Stimulated activated CD8-positive, alpha-beta memory T cell treated with anti-CD3 and anti-CD28 coated beads, Interleukin-15, amount 100 ng/mL, for 4 hours (primary cell): ENCODE measurements around the gene MRPS25.

Experiments
- DNase-seq, 2 donors: peaks; one replicate each; pipeline ENCODE4 v3.0.0-alpha.2; 2020; ENCODE audit warnings: low read depth in 2 of 2

Gene MRPS25

DNA sequence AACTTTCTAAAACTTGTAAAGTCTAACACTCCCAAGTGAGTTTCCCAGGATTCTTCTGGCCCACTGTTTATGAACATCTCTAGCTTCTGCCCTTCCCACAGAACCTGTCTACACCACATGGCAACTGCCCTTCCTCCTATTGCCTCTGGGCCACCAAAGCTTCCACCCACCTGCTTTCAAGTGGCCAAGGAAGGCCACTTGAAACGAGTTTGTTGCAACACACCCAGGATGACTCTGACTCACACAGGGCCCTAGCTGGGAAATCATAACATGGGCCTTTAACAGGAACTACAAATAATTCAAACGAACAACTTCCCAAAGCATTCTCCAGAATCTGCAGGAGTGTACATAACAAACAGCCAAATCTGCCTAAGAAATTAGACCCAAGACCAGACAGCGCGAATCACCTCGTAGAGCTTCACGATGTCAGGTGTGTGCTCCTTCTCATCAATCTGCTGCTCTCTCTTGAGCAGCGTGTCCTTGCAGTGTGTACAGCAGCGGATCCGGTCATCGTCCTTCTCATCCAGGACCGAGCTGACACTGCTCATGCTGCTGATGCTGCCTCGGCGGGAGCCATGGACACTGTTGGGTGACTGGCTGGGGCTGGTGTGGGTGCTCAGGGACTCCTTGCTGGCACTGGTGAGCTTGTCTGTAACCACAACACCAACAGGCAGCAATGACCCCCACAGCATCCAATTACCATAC is 17.0 kb upstream of the MRPS25 start:
- DNase-seq: no peak

DNA sequence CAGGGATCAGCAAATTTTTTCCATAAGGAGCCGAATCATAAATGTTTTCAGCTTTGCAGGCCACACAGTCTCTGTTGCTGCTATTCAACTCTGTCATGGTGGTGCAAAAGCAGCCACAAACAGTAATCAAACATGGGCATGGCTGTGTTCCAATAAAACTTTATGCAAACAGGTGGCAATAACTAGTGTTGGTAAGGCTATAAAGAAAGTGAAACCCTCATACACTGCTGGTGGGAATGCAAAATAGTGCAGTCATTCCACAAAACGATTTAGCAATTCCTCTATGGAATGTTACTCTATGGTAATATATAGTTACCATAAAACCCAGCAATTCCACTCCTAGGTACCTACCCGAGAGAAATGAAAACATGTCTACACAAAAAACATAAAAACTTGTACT is 14.0 kb upstream of the MRPS25 start:
- DNase-seq: no peak

DNA sequence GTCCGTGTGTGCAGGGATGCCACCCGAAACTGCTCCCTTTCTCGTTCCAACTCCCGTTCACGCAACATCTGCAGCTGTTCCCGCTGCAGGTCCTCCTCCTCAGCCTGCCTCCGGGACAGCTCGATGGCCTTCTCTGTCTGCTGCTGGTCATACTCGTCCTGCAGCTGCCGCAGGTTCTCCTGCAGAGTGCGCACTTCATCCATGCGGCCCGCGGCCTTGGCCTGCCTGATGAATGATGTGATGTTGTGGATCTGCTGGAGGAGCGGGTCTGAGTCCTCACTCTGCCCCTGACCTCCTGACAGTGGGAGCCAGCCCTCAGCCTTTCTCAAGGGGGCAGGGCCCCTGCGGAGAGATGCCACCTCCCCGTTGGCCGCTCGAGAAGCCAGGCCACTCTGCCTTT is 9.4 kb upstream of the MRPS25 start:
- no peak for DNase-seq

DNA sequence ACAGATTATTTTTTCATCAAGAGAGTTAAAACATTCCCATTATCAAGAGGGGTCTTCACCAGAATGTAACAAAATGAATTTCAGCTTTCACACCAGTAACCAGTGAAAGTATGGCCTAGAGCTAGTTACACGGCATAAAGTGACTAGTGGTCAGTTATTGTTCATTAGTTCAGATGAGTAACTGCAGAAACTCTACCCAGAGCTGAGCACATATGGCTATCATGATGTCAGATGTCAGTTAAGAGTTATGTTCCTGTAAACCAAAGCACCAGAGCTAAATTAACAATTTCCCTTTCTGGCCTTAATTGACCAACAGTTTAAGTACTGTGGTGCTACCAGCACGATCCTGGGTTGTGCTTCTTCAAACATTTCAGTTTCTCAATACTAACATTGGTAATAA is 6.6 kb upstream of the MRPS25 start:
- no peak for DNase-seq

DNA sequence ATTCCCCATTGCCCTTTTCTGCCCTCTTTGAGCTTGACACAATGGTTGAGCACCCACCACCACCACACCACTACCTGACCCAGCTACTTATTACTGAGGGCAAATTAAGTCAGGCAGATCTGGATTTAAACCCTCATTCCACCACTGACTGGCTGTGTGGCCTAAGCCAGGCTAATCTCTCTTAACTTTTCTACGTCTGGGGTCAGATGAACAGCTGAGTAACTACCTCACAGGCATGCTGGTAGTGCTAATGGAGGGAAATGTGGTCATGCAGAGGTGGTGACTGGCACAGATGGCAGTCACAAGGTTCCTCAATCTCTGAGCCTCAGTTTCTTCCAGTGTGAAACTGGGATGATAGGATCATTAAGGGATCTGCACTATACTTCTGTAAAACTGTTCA is 4.3 kb upstream of the MRPS25 start:
- DNase-seq: no peak

DNA sequence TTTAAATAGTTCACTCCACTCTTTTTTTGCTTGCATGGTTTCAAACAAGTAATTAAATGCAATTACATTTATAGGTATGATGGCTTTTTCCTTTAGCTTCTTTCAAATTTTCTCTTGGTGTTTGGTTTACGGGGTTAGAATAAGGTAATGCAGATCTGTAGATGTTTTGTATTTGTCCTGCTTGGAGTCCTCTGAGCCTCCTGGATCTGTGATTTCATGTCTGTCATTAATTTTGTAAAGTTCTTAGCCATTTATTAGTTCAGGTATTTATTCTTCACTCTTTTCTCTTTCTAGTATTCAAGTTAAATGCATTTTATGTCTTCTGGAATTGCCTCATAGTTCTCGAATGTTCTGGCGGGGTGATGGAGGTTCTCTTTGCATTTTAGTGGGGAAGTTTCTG is 1.4 kb upstream of the MRPS25 start:
- no peak for DNase-seq

DNA sequence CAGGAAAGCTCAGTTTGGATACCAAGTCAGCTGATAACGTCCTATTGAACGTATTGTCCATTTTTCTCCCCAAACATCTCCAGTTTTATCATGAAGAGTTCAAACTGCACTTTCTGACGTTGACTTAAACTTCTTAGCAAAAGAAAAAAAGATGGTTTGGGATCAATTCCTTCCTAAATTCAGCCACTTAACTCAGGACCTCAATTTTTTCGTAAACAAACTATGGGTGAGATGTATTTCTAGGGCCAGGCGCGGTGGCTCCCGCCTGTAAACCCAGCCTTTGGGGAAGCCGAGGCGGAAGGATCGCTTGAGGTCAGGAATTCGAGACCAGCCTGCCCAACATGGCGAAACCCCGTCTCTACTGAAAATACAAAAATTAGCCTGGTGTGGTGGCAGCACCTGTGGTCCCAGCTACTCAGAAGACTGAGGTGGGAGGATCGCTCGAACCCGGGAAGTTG is 464 bp upstream of the MRPS25 start:
- DNase-seq: no peak

DNA sequence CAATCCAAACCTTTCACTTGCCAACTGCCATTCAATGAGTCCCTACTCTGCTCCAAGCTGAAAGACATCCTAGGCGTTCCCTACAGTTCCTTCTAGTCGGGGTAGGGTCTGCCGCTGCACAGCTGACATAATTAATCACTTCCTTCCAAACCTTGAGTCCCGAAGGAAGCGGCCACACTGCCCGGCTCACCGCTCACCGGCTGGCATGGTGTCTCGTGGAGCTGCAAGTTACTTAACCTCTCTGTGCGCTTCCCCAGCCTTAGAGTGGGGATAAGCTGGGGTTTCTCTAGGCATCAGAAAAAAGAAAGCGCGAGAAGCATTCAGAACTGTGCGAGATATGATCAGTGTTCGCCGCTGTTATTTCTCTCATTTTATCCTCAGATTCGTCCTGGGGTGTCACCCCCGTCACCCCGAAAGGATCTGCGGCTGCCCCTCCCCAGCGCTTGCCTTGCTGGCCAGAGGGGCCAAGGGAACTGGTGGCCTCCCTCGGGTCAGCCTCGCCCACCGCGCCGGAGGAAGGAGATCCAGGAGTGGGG is 748 bp downstream of the MRPS25 start:
- no peak for DNase-seq

DNA sequence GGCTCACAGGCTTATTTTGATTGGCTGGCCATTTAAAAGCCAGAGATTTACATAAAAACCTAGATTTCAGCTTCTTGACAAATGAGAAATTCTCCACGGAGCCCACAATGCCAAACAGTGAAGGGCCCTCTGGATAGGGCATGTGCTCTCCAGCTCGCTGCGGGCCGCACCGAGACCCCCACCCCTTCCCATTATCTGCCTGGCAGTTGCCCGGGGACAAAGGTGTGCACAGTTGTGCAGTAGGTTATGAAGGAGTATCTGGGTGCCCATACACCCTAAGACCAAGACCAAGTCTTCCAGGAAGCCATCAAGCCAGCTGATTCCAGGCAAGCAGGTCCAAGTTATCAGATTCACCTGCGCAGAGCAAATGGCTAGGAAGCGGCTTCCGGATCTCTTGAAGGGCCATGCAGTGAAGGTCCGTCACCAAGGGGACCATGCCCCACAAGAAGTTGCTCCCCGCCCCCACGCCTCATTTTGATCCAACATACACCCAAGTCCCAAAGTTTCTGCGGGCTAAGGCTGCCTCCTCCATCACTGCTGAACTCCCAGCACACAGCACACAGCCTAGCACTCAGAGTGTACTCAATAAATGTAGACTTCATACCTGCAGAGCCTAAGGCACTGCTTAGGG is 1.3 kb downstream of the MRPS25 start:
- no peak for DNase-seq

DNA sequence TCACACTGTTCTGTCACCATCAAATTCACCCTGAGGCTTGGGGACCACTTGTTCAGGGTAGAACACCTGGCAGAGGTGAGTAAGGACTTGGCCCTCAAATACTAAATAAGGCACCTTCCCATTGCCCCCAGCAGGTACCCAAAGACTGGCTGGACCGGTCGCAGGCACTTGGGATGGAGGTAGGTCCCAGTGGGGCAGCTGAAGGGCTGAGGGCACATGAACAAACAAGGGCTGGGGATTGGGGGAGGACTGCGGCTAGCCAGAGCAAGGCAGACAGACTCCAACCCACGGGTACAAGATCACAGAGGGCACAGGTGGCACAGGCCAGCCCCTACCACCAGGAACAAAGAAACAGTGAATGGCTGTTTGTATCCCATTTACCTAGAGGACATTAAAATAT is 1.9 kb downstream of the MRPS25 start:
- DNase-seq: no peak

DNA sequence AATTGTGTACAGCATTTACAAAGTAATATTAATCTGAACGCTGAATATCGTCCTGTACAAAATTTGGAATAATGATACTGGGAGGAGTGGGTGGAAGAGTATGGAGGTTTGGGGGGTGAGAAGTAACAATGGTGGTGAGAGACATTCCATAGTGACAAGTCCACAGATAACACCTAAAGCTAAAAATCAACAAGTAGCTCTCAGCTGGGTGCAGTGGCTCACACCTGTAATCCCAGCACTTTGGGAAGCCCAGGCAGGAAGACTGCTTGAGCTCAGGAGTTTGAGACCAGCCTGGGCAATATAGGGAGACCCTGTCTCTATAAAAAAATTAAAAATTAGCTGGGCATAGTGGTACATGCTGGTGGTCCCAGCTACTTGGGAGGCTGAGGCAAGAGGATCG is 5.1 kb downstream of the MRPS25 start:
- DNase-seq: no peak

DNA sequence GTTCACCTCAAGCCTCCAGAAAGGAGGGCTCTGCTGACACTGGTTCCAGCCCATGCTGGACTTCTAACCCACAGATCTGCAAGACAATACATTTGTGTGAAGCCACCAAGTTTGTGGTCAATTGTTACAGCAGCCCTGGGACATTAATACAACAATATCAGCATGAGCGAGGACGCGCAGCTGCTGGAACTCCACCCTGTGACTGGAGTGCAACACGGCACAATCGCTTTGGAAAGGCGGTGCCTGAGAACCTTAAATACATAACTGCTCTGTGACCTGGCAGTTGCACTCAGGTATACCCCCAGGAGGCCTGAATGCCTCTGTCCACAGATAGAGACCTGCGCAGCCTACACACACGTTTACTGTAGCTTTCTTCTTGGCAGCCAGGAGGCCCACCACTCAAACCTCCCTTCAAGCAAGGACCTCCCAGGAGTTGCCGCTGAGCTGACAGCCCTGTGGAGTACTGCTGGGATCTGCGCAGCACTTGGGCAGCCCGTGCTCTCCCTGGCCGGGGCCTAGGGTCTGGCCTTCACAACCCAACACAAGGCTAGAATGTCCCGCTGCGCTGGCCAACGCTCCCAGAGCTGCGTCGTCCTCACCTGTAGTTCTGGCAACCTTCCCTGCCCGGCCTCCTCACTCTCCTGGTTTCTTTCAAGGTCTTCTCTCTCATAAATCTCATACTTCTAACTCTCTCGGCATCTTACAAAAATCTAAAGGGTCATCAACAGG is 8.3 kb downstream of the MRPS25 start:
- no peak for DNase-seq

DNA sequence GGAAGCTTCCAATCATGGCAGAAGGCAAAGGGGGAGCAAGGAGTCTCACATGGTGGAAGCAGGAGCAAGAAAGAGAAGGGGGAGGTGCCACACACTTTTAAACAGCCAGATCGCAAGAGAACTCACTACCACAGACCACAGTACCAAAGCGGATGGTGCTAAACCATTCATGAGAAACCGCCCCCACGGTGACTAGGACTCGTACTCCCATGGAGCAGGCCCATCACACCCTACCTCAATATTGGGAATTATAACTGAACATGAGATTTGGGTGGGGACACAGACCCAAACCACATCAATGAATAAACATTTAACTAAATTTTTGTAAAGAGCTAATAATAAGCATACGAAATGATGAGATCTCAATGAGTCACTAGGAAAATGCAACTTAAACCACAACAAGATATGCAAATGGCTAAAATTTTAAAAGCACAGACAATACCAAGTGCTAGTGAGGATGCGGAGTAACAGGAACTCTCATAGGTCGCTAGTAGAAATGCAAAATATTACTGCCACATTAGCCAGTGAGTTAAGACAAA is 10.0 kb downstream of the MRPS25 start:
- peak; percentile 38 to 50 for DNase-seq

DNA sequence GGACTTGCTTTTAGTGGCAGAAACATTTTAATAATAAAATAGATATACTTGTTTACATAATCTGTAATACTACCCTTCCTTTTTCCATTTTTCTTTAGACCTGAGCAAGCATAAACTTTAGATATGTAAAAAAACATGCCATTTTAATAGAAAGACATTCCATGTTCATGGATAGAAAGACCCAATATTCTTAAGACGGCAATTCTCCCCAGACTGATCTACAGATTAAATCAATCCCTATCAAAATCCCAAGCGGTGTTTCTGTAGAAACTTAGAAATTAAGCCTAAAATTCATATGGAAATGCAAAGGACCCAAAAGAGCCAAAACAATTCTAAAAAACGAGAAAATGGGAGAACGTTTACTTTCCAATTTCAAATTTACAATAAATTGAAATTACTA is 11.6 kb downstream of the MRPS25 start:
- no peak for DNase-seq

DNA sequence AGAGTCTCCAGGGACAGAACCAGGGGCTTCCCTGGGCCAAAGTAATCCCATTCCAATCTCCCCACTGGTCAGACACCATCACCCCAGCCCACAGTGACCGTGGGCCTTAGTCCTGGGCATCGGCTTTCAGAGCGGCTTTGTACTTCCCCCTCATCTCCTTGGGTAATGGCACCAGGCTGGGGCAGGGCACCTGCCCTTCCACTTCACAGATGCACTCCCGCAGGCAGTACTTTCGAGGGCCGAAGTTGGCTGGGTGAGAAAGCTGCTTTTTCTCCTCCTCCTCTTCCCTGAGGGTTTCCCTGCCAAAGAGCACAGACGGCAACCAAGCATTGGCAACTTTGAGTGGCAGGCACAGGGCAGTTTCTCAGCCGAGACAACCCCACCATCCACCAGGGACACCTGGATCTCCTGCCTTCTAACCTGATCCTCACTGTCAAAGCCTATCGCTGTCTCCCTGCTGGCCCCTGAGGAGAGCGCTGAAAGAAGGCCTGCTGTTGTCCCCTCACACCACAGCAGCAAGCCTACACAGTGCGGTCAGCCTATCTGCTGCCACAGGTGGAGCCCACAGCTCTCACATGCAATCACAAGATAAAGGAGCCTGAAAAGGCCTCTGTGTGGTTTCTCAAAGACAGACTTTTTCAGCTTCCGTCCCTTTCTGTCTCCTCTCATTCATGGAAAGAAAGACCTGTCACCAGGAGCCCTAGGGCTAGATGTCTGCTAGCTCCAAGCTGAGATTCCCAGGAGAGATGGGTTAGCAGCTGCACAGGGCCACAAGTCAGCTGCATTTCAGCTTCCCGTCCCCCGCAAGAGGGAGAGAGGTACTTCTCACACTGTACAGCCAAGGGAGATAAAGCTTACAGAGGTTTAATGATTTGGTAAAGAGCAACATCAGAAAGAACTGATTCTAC is 12.5 kb downstream of the MRPS25 start:
- DNase-seq: no peak

DNA sequence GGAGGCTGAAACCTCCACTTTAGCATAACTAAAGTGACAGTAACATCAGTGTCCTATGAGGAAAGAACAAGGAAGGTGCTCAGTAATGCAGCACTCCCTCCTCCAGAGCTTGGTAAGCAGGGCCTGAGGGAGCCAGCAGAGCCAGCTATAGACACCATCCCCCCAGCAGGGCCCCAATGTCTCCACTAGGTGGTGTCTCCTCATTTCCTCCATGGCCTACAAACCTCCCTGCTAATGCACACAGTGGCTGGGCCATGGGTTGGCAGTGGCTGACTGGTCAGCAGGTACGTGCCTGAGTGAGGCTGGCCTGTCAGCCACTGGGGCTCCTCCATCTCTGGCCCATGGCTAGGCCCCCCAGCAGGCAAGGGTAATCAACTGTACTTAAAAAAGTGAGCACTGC is 13.6 kb downstream of the MRPS25 start:
- DNase-seq: no peak

DNA sequence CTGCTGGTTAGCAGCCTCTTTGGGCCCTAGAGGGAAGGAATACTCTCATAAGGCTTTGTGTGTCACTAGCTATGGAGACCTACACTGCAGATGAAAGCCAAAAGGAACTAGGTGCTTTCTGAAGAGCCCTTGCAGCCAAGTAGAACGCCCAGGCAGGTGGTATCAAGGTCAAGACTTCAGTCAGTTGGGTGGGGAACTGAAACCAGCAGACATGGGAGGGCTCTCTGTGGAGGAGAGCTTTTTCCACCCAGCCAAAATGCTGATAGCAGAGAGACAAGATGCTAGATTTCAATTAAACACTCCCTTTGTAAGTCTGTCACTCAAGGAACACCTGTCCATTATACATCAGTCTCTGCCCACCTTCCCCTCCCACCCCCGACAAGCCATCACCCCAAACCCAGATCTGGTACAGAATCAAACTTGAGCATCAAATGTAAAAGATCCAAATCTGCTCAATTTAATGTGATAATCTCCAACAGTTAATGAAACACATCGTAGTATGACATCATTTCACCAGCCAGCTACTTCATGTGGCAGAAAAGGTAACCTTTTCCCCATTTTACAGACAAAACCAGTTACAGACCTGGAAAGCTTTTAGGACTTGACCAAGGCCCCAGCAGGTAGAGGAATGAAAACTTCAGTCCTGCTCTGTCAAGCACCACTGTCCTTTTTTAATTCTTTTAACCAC is 14.6 kb downstream of the MRPS25 start:
- DNase-seq: no peak

DNA sequence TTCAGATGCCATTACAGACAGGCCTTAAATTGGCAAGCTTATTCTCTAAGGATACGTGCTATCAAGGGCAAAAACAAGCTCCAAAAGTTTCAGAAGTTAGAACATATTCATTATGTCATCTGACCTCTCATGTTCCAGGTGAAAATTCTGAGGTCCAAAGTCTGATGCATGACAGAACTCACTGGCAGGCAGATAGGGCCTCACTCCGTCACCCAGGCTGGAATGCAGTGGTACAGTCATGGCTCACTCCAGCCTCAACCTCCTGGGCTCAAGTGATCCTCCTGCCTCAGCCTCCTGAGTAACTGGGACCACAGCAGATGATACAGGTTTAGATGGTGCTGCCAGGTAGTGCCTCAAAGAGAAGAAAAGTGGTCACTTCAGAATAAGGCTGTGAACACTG is 15.5 kb downstream of the MRPS25 start:
- DNase-seq: no peak

DNA sequence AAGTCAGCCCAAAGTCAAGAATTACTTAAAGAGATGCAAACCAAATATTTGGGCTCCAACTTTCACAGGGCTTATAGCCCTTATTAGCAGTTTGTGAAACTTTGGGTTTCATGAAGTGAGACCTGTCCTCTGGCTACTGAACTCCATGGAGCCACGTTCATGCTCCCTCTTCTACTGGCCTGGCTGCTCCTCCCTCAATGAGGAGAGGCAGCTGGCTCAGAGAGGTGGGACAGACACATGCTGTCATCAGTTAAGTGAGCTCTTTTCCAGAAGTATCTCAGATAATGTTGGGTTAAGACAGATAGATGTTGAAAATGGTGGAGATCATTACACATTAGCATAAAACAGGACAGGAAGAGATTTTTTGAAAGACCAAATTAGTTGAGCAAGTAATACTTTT is 19.4 kb downstream of the MRPS25 start:
- no peak for DNase-seq

DNA sequence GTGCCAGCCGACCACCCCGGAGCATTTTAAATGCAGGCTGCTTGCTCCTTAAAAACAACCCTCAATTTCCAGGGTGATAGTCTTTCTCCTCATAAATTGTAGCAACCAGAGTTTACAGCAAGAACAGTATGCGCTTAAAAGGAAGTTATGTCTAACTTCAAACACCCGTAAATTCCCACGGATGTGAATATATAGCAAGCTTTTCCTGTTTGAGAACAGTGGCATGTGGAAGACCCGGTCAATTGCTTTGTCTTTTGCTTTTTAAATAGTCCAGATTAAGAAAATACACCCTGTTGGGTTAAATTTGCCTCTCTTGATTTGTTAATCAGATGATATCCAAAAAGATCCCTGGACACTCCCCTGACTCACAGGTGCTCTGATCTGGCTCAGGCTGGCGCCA is 20.8 kb downstream of the MRPS25 start:
- DNase-seq: no peak
